ENCODE measurements around the gene KDELR1.
A peak's percentile ranks its signal among the peaks of the same experiment; 100 is the strongest.

KDELR1 gene

GRCh38 chr19:48362716-48363499 lies 28.4 kb downstream of the KDELR1 start:
- Histone ChIP-seq H3K4me1 (ENCODE audit: control insufficient read depth, insufficient read depth, low read length) (no peaks in the 10 kb centered on the region), H3K27me3 (ENCODE audit: control insufficient read depth, insufficient read depth, low read length) (no peaks in the 10 kb centered on the region), H3K27ac (ENCODE audit: low read depth, low read length) (peak overlapping the region; percentile 97), H3K4me3 (ENCODE audit: low read length) (peak overlapping the region; percentile 88), H3K36me3 (ENCODE audit: control insufficient read depth, insufficient read depth, low read length) (no peaks in the 10 kb centered on the region), H3K9ac (ENCODE audit: low read length) (peak overlapping the region; percentile 98)

- Histone ChIP-seq H3K27me3 (ENCODE audit: control insufficient read depth, insufficient read depth, low read length) (no peaks in the 10 kb centered on the region), H3K4me1 (ENCODE audit: control insufficient read depth, insufficient read depth, low read length) (no peaks in the 10 kb centered on the region)
Observed at GRCh38 chr19:48361912-48362311, 29.4 kb downstream of the KDELR1 start.

GRCh38 chr19:48359123-48359522 lies 32.2 kb downstream of the KDELR1 start:
- Histone ChIP-seq H3K36me3 (ENCODE audit: control insufficient read depth, insufficient read depth, low read length) (no peaks in the 10 kb centered on the region), H3K9ac (ENCODE audit: low read length) (no peak overlapping the region), H3K27ac (ENCODE audit: low read depth, low read length) (no peak overlapping the region), H3K27me3 (ENCODE audit: control insufficient read depth, insufficient read depth, low read length) (no peaks in the 10 kb centered on the region), H3K4me3 (ENCODE audit: low read length) (no peak overlapping the region), H3K4me1 (ENCODE audit: control insufficient read depth, insufficient read depth, low read length) (no peaks in the 10 kb centered on the region)

More at GRCh38 chr19:48361912-48362311, 29.4 kb downstream of the KDELR1 start:
- Histone ChIP-seq H3K36me3 (ENCODE audit: control insufficient read depth, insufficient read depth, low read length) (no peaks in the 10 kb centered on the region), H3K4me3 (ENCODE audit: low read length) (no peak overlapping the region), H3K9ac (ENCODE audit: low read length) (no peak overlapping the region), H3K27ac (ENCODE audit: low read depth, low read length) (no peak overlapping the region)

- no peaks in the 10 kb centered on the region for H3K36me3 ChIP-seq (ENCODE audit: control insufficient read depth, insufficient read depth, low read length)
- H3K27me3 ChIP-seq (ENCODE audit: control insufficient read depth, insufficient read depth, low read length): no peaks in the 10 kb centered on the region
- no peak overlapping the region for H3K9ac ChIP-seq (ENCODE audit: low read length)
- no peak overlapping the region for H3K4me3 ChIP-seq (ENCODE audit: low read length)
- no peaks in the 10 kb centered on the region for H3K4me1 ChIP-seq (ENCODE audit: control insufficient read depth, insufficient read depth, low read length)
- no peak overlapping the region for H3K27ac ChIP-seq (ENCODE audit: low read depth, low read length)
Observed at GRCh38 chr19:48355365-48355954, 35.9 kb downstream of the KDELR1 start.

GRCh38 chr19:48354332-48354992 lies 36.9 kb downstream of the KDELR1 start:
- H3K36me3 ChIP-seq (ENCODE audit: control insufficient read depth, insufficient read depth, low read length): no peaks in the 10 kb centered on the region
- no peaks in the 10 kb centered on the region for H3K27me3 ChIP-seq (ENCODE audit: control insufficient read depth, insufficient read depth, low read length)
- H3K4me1 ChIP-seq (ENCODE audit: control insufficient read depth, insufficient read depth, low read length): no peaks in the 10 kb centered on the region
- H3K27ac ChIP-seq (ENCODE audit: low read depth, low read length): no peak overlapping the region
- no peak overlapping the region for H3K4me3 ChIP-seq (ENCODE audit: low read length)
- no peak overlapping the region for H3K9ac ChIP-seq (ENCODE audit: low read length)

- Histone ChIP-seq H3K9ac (ENCODE audit: low read length) (no peak overlapping the region), H3K27ac (ENCODE audit: low read depth, low read length) (no peak overlapping the region), H3K27me3 (ENCODE audit: control insufficient read depth, insufficient read depth, low read length) (no peaks in the 10 kb centered on the region), H3K36me3 (ENCODE audit: control insufficient read depth, insufficient read depth, low read length) (no peaks in the 10 kb centered on the region), H3K4me3 (ENCODE audit: low read length) (no peak overlapping the region), H3K4me1 (ENCODE audit: control insufficient read depth, insufficient read depth, low read length) (no peaks in the 10 kb centered on the region)
Observed at GRCh38 chr19:48353677-48354076, 37.7 kb downstream of the KDELR1 start.

GRCh38 chr19:48351341-48351752 lies 40.0 kb downstream of the KDELR1 start:
- Histone ChIP-seq H3K36me3 (ENCODE audit: control insufficient read depth, insufficient read depth, low read length) (no peaks in the 10 kb centered on the region), H3K4me3 (ENCODE audit: low read length) (no peak overlapping the region), H3K27ac (ENCODE audit: low read depth, low read length) (no peak overlapping the region), H3K27me3 (ENCODE audit: control insufficient read depth, insufficient read depth, low read length) (no peaks in the 10 kb centered on the region), H3K4me1 (ENCODE audit: control insufficient read depth, insufficient read depth, low read length) (no peaks in the 10 kb centered on the region), H3K9ac (ENCODE audit: low read length) (no peak overlapping the region)

- Histone ChIP-seq H3K36me3 (ENCODE audit: control insufficient read depth, insufficient read depth, low read length) (no peaks in the 10 kb centered on the region), H3K4me1 (ENCODE audit: control insufficient read depth, insufficient read depth, low read length) (no peaks in the 10 kb centered on the region), H3K9ac (ENCODE audit: low read length) (no peak overlapping the region), H3K27me3 (ENCODE audit: control insufficient read depth, insufficient read depth, low read length) (no peaks in the 10 kb centered on the region), H3K27ac (ENCODE audit: low read depth, low read length) (no peak overlapping the region), H3K4me3 (ENCODE audit: low read length) (no peak overlapping the region)
Observed at GRCh38 chr19:48350856-48351255, 40.5 kb downstream of the KDELR1 start.

- H3K9ac ChIP-seq (ENCODE audit: low read length): no peak overlapping the region
- no peaks in the 10 kb centered on the region for H3K27me3 ChIP-seq (ENCODE audit: control insufficient read depth, insufficient read depth, low read length)
- H3K4me3 ChIP-seq (ENCODE audit: low read length): no peak overlapping the region
- no peaks in the 10 kb centered on the region for H3K36me3 ChIP-seq (ENCODE audit: control insufficient read depth, insufficient read depth, low read length)
- H3K27ac ChIP-seq (ENCODE audit: low read depth, low read length): no peak overlapping the region
- H3K4me1 ChIP-seq (ENCODE audit: control insufficient read depth, insufficient read depth, low read length): no peaks in the 10 kb centered on the region
Observed at GRCh38 chr19:48348737-48349136, 42.6 kb downstream of the KDELR1 start.

GRCh38 chr19:48348045-48348444 lies 43.3 kb downstream of the KDELR1 start:
- no peak overlapping the region for H3K9ac ChIP-seq (ENCODE audit: low read length)
- H3K4me3 ChIP-seq (ENCODE audit: low read length): no peak overlapping the region
- H3K27ac ChIP-seq (ENCODE audit: low read depth, low read length): no peak overlapping the region
- H3K27me3 ChIP-seq (ENCODE audit: control insufficient read depth, insufficient read depth, low read length): no peaks in the 10 kb centered on the region
- H3K4me1 ChIP-seq (ENCODE audit: control insufficient read depth, insufficient read depth, low read length): no peaks in the 10 kb centered on the region
- no peaks in the 10 kb centered on the region for H3K36me3 ChIP-seq (ENCODE audit: control insufficient read depth, insufficient read depth, low read length)

- Histone ChIP-seq H3K9ac (ENCODE audit: low read length) (no peak overlapping the region), H3K27me3 (ENCODE audit: control insufficient read depth, insufficient read depth, low read length) (no peaks in the 10 kb centered on the region), H3K4me3 (ENCODE audit: low read length) (no peak overlapping the region), H3K36me3 (ENCODE audit: control insufficient read depth, insufficient read depth, low read length) (no peaks in the 10 kb centered on the region), H3K27ac (ENCODE audit: low read depth, low read length) (no peak overlapping the region), H3K4me1 (ENCODE audit: control insufficient read depth, insufficient read depth, low read length) (no peaks in the 10 kb centered on the region)
Observed at GRCh38 chr19:48346191-48346590, 45.2 kb downstream of the KDELR1 start.

- no peak overlapping the region for H3K4me3 ChIP-seq (ENCODE audit: low read length)
Observed at GRCh38 chr19:48344892-48345291, 46.5 kb downstream of the KDELR1 start.

More at GRCh38 chr19:48344892-48345291, 46.5 kb downstream of the KDELR1 start:
- Histone ChIP-seq H3K27me3 (ENCODE audit: control insufficient read depth, insufficient read depth, low read length) (no peaks in the 10 kb centered on the region), H3K27ac (ENCODE audit: low read depth, low read length) (no peak overlapping the region), H3K9ac (ENCODE audit: low read length) (no peak overlapping the region), H3K4me1 (ENCODE audit: control insufficient read depth, insufficient read depth, low read length) (no peaks in the 10 kb centered on the region), H3K36me3 (ENCODE audit: control insufficient read depth, insufficient read depth, low read length) (no peaks in the 10 kb centered on the region)
